Activated effector memory CD4-positive, alpha-beta T cell treated with Interleukin-2 at 50 U/mL for 16 hours (primary cell): ENCODE results near the gene SPATA3.

ENCODE experiments used
- DNase-seq: peaks from one replicate; pipeline ENCODE4 v3.0.0-alpha.2; 2020

Gene SPATA3

GRCh38 chr2:231032575-231033140, 36.7 kb downstream of the SPATA3 start:
- no peak for DNase-seq

GRCh38 chr2:231033147-231034132, 37.5 kb downstream of the SPATA3 start:
- DNase-seq: no peak

GRCh38 chr2:231034291-231034882, 38.5 kb downstream of the SPATA3 start:
- DNase-seq: no peak

GRCh38 chr2:231036131-231036530, 40.2 kb downstream of the SPATA3 start:
- no peak for DNase-seq

GRCh38 chr2:231036578-231037106, 40.7 kb downstream of the SPATA3 start:
- DNase-seq: no peak

- DNase-seq: no peak
Observed at GRCh38 chr2:231037202-231037730, 41.3 kb downstream of the SPATA3 start, which contains the start of gene C2orf72. C2orf72 (plus strand) TSS chr2:231037523; CDS start chr2:231037566, 43 bp downstream.

GRCh38 chr2:231037731-231038482, 42.0 kb downstream of the SPATA3 start:
- DNase-seq: no peak

GRCh38 chr2:231038483-231039293, 42.8 kb downstream of the SPATA3 start:
- DNase-seq: no peak

- DNase-seq: no peak
Observed at GRCh38 chr2:231039294-231039664, 43.4 kb downstream of the SPATA3 start.

- no peak for DNase-seq
Observed at GRCh38 chr2:231039821-231040364, 44.0 kb downstream of the SPATA3 start.

GRCh38 chr2:231041061-231041689, 45.3 kb downstream of the SPATA3 start:
- DNase-seq: no peak

- DNase-seq: no peak
Observed at GRCh38 chr2:231043796-231044195, 47.9 kb downstream of the SPATA3 start.

GRCh38 chr2:231046916-231047273, 51.0 kb downstream of the SPATA3 start:
- no peak for DNase-seq

GRCh38 chr2:231047274-231047922, 51.5 kb downstream of the SPATA3 start:
- no peak for DNase-seq

- DNase-seq: no peak
Observed at GRCh38 chr2:231047923-231048915, 52.3 kb downstream of the SPATA3 start.

GRCh38 chr2:231049286-231050017, 53.5 kb downstream of the SPATA3 start:
- no peak for DNase-seq

- DNase-seq: no peak
Observed at GRCh38 chr2:231050018-231050901, 54.3 kb downstream of the SPATA3 start.
